GM18517 (cell line): ENCODE measurements around the gene WHAMM.
"Not testable (repeated sequence)": the region's sequence is repeated elsewhere in the genome, so short reads cannot be mapped to it uniquely, and the experiment has no call there.

Experiments
- ATAC-seq: cut with Tn5 transposase; IDR thresholded peaks from one replicate; pipeline ENCODE4 v1.9.1; 2021; ENCODE audit warnings: mild to moderate bottlenecking, moderate library complexity; ENCODE audit not compliant: unreplicated experiment

The WHAMM gene

GRCh38 chr15:82809308-82810060, at the start of gene WHAMM:
TSS of gene WHAMM (plus strand) at chr15:82809628. CDS start at chr15:82809727, 99 bp downstream.
- ATAC-seq = peak; percentile 80

- ATAC-seq = no peak
These were observed 45.9 kb upstream of the WHAMM start for GRCh38 chr15:82763361-82764116.

GRCh38 chr15:82764117-82764490, 45.3 kb upstream of the WHAMM start:
- ATAC-seq = no peak

GRCh38 chr15:82764740-82765139, 44.7 kb upstream of the WHAMM start:
- ATAC-seq = no peak

- not testable (repeated sequence) for ATAC-seq
These were observed 43.2 kb upstream of the WHAMM start for GRCh38 chr15:82766201-82766600.

GRCh38 chr15:82767163-82767829, 42.1 kb upstream of the WHAMM start:
- ATAC-seq = no peak

- no peak for ATAC-seq
These were observed 40.9 kb upstream of the WHAMM start for GRCh38 chr15:82768414-82769054.

- no peak for ATAC-seq
These were observed 37.4 kb upstream of the WHAMM start for GRCh38 chr15:82771789-82772607.

- ATAC-seq = no peak
These were observed 34.9 kb upstream of the WHAMM start for GRCh38 chr15:82774496-82774895.

- no peak for ATAC-seq
These were observed 30.7 kb upstream of the WHAMM start for GRCh38 chr15:82778755-82779154.

- ATAC-seq = no peak
These were observed 28.1 kb upstream of the WHAMM start for GRCh38 chr15:82781349-82781748.

GRCh38 chr15:82788496-82788895, 20.9 kb upstream of the WHAMM start:
- no peak for ATAC-seq

- ATAC-seq = no peak
These were observed 19.9 kb upstream of the WHAMM start for GRCh38 chr15:82789491-82789890.

- no peak for ATAC-seq
These were observed 19.1 kb upstream of the WHAMM start for GRCh38 chr15:82790321-82790720.

- no peak for ATAC-seq
These were observed 17.4 kb upstream of the WHAMM start for GRCh38 chr15:82792068-82792467.

GRCh38 chr15:82793737-82794136, 15.7 kb upstream of the WHAMM start:
- no peak for ATAC-seq

GRCh38 chr15:82798104-82798503, 11.3 kb upstream of the WHAMM start:
- no peak for ATAC-seq

GRCh38 chr15:82798531-82799166, 10.8 kb upstream of the WHAMM start:
- no peak for ATAC-seq

GRCh38 chr15:82799183-82799841, 10.1 kb upstream of the WHAMM start:
- no peak for ATAC-seq
